GM21360 (cell line): ENCODE data around the gene CBLN3.
"Not testable (repeated sequence)": the region's sequence is repeated elsewhere in the genome, so short reads cannot be mapped to it uniquely, and the experiment has no call there.

ENCODE experiments used
- ATAC-seq: cut with Tn5 transposase; IDR thresholded peaks from one replicate; pipeline ENCODE4 v1.9.1; 2021; ENCODE audit warnings: mild to moderate bottlenecking, moderate library complexity; ENCODE audit not compliant: unreplicated experiment

The CBLN3 gene

DNA sequence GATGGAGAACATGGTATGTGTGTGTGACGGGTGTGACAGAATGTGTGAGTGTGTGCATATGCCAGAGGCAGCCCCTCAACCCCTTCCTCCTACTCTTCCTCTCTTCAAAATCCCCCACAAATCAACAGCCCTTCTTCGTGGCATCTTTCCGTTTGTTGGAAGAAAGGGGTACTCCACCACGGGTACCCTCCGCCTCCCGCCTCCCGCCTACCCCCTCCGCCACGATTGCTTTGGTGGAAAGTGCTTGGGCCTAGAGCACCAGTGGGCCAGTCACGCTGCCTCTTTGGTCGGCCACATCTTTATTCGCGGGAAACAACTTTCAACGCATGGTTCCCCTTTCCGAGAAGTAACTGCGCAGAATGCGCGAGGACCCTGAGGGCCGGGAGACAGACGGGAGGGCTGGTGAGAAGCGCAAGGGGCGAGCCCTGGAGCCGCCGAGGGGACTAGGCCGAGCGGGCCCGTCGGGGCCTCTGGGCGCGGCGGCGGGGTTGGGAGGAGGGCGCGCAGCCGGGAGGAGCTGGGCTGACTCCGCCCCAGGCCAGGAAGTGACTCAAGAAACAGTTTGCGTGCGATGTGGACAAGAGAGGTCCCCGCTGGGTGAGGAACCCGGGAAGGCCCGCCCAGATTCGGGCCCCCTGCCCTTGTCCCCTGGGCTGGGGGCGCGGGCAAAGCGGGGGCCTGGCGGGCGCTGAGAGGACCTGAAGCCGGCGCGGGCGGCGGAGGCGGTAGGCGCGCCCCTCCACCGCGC, at the start of gene CBLN3, which contains the start of gene KHNYN:
TSS of gene CBLN3 (minus strand) at position 274 of the 748 bp plus-strand sequence. CDS start 614 bp downstream, outside the sequence.
TSS of gene KHNYN (plus strand) at position 560 of the 748 bp plus-strand sequence. CDS start 777 bp downstream, outside the sequence.
- ATAC-seq: peak; percentile 76

DNA sequence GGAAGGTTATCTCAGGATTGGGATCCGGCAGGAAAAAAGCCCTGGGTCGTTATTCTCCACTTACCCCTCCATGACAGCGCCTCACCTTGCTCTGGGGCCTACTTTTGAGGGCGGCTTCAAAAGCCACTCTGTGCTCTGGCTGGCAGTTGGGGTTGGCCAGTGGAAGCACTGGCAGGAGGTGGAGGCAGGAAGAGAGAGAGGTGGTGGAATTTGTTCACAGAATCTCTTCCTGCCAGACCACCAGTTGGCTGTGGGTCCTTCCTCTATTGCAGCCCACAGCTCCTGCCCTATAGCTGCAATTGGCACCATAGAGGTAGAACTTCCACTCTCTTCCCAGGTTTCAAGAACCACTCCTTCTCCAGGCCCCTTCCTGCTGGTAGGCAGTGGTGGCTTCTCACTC, 45.8 kb upstream of the CBLN3 start:
- ATAC-seq: no peak

DNA sequence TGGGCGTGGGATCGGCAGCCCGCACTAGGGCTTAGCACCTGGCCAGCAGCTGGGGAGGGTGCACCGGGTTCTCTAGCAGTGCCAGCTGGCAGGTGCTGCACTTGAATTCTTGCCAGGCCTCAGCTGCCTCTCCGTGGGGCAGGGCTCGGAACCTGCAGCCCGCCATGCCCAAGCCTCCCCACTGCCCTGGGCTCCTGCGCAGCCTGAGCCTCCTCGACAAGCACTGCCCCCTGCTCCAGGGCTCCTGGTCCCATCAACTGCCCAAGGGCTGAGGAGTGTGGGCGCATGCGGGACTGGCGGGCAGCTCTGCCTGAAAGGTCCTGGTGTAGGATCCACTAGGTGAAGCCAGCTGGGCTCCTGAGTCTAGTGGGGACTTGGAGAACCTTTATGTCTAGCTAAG, 43.7 kb upstream of the CBLN3 start:
- no peak for ATAC-seq

DNA sequence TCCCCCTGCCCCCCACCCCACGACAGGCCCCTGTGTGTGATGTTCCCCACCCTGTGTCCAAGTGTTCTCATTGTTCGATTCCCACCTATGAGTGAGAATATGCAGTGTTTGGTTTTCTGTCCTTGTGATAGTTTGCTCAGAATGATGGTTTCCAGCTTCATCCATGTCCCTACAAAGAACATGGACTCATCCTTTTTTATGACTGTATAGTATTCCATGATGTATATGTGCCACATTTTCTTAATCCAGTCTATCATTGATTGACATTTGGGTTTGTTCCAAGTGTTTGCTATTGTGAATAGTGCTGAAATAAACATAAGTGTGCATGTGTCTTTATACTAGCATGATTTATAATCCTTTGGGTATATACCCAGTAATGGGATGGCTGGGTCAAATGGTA, 41.0 kb upstream of the CBLN3 start:
- not testable (repeated sequence) for ATAC-seq

DNA sequence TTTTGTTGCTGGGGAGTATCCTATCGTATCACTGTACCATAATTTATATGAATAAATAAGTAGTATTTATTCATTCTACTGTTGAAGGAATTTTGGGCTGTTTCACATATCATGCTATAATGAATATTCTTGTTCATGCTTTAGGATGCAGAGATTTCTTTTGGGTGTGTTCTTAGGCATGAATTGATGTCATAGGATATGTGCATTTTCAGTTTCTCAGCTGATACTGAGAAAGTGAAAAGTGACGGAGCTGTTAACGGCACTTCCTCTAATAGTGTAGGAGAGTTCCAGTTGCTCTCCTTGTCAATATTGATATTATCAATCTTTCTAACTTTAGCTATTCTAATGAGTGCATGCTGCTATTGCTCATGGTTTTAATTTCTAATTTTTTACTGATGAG, 36.3 kb upstream of the CBLN3 start:
- ATAC-seq: no peak

DNA sequence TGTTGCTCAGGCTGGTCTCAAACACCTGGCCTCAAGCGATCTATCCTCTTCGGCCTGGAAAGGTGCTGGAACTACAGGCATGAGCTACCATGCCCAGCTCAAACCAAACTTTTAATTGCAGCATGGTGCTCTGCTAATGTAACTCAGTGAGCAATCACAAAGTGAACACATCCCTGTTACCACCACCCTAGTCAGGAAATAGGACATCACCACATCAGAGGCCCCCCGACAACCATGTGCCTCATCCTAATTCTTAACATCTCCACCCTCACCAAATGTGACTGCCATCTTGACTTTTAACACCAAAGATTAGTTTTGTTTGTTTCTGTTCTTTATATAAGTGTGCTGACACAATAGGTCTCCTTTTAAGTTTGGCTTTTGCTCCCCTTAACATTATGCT, 35.9 kb upstream of the CBLN3 start:
- ATAC-seq: no peak

DNA sequence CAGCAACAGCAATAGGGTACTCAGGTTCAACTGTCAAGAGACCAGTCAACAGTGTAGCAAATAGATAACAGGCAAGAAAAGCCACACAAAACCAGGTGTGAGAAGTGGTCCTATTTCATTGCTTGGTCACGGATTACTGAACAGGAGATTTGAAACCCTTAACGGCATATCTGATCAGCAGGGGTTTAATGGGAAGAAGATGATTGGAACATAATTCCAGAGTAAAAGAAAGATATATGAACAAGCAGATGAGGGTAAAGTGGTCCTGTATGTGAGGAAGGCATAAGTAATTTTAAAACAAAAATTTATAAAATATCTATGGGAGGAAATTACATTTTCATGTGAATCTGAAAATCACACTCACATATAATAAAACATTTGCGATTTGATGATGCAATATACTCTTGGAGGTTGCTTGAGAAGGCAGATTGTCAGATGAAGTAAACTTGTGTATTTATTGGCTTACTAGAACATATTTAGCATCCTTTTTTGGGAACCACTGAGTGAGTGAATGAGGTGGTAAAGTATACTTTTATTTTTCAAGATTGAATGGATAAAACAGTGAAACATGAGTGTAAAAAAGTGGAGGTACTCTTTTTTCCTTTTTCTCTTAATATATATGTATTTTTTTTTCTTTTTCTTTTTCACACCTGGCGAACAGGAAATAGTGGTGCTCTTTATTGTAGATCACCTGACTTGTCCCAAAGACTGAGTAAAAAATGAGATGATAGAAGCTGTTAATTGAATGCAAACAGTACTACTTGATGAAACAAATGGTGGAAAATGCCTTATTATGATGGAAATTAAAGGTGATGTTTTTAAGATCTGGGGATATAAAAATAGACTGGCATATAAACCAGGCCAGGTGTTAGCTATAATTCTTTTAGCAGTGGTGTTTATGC, 34.7 kb upstream of the CBLN3 start:
- ATAC-seq: no peak

DNA sequence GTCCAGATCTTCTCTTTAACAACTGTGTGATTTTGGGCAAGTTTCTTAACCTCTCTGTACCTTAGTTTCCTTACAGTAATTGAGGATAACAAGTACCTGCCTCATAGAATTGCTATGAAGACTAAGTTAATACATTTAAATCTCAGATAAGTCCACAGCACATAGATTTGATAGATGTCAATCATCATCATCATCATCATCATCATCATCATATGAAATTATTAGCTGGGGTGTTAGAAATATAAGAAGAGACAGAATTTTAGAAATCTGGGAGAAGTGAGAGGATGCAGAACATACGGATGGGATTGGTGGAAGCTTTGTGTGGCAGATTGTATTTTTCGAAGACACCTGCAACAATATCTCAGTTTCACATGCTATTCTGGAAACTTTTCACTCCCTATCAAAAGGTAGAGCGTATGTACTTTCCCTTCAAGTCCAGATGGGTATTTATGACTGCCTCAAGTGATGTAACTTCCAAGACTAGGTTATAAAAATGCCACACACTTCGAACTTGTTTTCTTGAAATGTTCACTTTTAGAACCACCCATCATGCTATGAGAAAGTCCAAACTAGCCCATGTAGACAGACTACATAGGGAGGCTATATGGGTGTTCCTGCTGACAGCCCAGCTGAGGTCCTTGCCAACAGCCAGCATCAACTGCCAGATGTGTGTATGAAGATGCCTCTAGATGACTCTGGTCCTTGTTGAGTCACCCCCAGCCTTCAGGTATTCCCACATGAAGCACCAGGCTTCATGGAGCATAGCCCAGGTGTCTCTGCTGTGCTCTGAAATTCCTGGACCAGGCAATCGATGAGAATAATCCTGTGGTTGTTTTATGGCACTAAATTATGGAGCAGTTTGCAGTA, 33.8 kb upstream of the CBLN3 start:
- no peak for ATAC-seq

DNA sequence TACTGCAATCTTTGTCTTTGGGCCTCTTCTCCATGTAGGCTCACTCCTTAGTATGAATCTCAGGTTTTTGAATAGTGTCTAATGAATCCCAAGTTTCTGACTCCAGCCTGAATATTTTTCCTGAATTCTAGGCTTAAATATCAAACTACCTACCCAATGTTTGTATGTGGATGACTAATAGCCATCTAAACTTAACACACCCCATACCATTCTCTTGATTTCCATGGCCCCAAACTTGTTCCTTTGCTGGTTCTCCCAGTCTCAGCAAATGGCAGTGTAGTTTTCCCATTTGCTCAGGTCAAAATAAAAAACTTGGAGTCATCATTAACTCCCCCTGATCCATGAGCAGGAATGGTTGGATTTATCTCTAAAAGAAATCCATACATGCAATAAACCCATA, 31.9 kb upstream of the CBLN3 start:
- no peak for ATAC-seq

DNA sequence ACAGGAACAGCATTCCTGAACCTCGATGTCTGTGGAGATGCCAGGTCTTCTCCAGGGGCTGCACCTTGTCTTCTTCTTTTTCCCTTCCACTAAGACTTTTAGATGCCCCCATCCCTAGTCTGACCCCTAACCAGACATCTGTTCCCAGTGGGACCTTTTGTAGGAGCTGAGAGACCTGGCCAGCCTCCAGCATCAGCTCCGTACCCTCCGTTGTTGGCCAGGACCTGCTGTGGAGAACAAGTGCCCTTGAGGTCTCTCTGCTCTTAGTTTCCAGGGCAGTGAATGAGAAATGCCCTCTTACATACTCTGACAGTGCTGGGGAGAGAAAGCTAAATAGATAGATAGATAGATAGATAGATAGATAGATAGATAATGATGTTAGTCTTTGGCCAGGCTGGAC, 29.9 kb upstream of the CBLN3 start:
- no peak for ATAC-seq

DNA sequence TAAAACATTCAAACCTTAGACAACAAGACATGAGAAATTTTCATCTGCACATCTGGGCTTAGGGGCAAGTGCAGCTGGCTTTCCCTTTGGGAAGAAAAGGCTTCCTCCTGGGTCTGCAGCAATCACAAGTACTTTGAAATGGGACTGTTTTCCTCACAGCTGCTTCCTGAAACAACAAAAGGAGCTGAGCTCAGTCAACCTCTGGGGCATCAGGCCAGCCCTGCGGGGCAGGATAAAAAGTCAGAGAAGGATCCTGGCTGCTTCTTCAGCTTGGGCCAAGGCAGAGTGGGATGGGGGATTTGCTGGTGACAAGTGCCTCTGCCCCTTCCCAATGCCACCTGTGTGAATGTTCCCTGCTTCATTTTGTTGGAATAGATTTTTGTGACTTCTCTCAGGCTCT, 29.3 kb upstream of the CBLN3 start:
- ATAC-seq: no peak

DNA sequence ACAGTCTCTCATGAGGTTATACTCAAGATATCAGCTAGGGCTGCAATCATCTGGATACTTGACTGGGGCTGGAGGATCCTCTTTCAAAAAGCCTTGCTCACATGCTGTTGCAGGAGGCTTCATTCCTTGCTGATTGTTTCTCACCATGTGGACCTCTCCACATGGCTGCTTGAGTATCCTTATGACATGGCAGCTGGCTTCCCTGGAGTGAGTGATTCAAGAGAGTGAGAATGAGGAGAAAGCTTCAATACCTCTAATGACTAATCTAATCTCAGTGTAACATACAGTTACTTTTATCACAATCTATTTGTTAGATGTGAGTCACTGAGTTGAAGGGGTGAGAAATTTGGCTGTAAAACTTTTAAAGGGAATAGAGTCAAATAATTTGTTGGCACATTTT, 27.5 kb upstream of the CBLN3 start:
- ATAC-seq: no peak

DNA sequence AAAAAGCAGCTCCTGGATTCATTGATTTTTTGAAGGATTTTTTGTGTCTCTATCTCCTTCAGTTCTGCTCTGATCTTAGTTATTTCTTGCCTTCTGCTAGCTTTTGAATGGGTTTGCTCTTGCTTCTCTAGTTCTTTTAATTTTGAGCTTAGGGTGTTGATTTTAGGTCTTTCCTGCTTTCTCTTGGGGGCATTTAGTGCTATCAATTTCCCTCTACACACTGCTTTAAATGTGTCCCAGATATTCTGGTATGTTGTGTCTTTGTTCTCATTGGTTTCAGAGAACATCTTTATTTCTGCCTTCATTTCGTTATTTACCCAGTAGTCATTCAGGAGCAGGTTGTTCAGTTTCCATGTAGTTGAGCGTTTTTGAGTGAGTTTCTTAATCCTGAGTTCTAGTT, 21.4 kb upstream of the CBLN3 start:
- not testable (repeated sequence) for ATAC-seq

DNA sequence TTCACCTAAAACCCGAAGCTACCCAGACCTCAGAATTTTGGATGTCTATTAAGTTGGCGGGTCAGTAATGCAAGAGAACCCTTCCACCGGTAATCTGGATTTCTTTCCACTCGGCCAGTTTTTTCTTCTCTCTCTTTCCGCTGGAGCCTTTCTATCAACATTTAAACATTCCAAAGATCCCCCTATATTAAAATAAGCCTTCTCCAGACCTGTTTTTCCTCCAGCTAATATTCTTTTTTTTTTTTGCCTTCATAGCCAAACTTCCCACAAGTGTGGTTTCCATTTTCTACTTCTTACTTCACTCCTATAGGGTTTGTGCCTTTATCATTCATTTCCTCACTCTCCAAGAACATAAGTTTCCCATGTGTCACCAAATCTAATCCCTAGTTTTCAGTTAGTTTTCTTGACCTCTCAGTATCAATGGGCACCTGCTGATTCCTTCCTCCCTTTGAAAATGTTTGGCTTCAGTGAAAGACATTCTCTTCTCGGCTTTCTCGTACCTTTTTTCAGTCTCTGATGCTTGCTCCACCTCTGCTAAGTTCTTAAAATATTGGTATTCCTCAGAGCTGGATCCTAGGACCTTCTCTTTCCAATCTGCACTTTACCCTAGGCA, 13.7 kb upstream of the CBLN3 start:
- ATAC-seq: no peak

DNA sequence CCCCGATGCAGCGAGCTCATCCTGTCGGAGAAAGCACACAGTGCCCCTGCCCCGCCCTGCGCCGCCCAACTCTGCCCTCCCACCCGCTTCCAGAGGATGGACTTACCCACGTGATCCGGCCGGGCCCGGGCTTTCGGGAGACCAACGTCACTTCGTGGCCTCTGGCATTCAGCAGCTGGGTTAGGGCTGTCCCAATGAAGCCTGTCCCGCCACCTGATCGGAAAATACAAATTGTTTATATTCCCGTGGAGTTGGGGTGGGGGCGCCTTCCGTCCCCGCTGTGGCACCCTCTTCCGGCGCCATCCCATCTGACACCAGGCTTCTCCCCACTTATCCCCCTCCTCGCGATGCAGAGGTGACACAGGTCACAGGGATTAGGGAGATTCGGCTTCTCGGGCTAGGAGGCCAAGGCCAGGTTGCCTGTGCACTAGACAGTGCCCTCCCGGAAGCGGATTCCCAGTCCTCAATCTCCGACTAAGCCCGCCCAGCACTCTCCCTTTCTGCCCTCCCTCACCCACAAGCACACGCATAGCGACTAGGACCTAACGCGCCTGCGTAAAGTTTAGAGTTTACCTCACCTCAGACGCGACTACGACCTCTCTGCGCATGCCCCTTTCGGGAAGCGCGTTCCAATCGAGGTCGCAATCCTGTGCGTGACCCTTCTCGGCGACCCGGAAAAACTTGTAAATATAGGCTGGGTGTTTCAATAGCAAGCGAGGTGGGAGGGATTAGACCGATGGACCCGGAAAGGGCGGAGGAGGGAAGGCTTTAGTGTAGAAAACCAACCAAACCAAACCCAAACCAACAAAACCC, 13.0 kb upstream of the CBLN3 start, which contains the start of gene SDR39U1:
TSS of gene SDR39U1 (minus strand) at position 537 of the 813 bp plus-strand sequence. CDS start at position 530, 7 bp downstream.
- peak; percentile 81 for ATAC-seq

DNA sequence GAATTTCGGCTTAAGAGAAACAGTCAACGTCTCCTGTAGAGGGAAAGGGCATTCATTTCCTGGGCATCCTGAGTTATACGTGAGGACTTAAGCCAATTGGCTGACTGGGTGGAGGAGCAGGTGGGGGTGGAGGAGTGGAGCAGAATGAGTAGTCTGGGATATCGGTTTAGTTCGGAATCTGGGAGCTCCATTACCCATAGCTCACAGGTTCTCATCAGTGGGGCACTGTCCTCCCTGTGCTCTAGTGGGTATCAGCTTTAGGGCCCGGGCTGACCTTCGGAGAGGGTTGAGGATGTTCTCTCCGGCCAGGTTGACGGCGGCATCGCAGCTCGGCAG, 12.4 kb upstream of the CBLN3 start:
- ATAC-seq: no peak

DNA sequence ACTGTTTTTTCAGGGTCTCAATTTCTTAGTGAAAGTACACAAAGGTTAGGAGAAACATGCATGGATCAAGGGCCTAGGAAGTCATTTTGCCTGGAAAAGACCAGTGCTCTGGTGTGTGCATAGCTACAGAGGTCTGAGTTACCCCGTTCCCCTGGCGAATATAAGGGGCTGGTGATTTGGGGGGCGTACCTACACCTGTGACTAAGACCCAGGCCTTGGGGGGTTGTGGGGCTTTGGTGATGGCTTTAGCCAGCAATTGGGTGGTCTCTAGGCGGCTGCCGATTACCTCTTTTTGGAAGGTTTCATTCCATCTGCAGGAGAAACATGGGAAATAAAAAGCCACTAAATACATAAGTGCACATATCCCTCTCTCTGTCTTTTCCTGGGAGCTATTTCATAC, 12.0 kb upstream of the CBLN3 start:
- ATAC-seq: no peak

DNA sequence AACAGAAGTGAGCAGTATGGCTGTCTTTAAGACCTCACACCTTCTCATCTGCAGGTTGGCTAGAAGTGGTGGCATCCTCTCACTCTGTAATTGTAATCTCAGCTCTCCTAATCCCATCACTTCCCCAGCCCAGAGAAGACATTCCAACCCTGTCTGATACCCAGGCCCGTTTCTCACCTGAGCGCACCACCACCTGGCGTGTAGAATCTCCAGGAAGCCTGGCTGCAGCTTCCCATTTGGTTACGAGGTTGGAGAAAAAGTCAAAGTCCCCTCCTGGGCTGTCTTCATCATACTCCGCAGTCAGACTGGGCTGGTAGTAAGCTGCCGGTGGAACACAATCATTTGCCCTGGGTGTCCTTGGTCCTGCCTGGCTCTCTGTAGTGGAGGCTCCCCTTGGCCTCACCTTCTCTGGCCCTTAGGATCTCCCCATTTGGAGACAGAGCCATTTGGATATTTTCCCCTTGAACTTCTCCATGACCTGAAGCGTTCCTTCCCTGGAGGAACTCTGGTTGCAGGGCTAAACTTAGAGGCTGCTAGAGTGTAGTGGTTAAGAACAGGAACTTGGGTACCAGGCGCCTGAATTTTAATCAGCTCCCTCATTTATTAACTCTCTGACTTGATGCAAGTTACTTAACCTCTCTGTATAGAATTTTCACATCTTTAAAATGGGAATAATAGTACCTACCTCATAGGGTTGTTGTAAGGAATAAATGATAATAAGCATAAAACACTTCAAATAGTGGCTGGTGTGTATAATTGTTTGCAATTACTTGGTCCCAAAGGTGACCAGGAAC, 11.3 kb upstream of the CBLN3 start:
- ATAC-seq: no peak
